HG03139 (cell line): ENCODE results near the gene OBSCN.

Source experiments
- ATAC-seq: cut with Tn5 transposase; IDR thresholded peaks from one replicate; pipeline ENCODE4 v1.9.1; 2021; ENCODE audit not compliant: unreplicated experiment

The OBSCN gene

DNA sequence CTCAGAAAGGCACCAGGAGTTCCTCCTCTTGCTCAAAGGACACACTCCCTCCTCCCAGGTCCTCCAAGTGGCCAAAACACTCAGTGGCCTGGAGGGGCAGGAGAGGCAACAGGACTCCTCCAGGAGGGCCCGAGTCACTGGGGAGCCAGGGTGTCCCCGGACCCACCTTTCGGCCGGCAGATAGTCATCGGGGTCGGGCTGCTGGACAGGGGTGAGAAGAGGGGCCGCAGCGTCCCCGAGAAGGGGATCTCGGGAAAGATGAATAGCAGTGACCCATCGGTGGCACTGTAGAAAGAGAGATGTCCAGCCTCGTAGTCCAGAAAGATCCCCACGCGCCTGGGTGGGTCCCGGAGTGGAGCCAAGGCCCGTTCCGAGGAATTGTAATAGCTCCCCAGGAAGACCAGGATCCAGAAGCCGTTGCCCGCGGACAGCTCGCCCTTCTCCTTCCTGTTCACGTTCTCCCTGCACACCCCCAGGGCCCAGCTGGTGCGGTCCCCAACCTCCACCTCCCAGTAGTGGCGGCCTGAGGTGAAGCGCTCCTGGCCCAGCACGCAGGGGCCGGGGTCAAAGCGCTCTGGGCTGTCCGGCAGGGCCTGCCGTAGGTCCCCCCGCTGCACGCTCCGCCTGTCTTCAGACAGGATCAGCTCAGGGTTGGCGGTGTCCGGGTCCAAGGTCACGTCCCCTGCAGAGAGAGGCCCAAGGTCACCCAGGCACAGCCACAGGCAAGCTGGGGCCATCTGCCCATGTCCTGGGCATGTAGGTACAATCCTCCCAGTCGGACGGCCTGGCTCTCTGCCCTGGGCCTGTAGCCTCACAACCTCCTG lies 186.9 kb downstream of the OBSCN start:
- no peak for ATAC-seq

DNA sequence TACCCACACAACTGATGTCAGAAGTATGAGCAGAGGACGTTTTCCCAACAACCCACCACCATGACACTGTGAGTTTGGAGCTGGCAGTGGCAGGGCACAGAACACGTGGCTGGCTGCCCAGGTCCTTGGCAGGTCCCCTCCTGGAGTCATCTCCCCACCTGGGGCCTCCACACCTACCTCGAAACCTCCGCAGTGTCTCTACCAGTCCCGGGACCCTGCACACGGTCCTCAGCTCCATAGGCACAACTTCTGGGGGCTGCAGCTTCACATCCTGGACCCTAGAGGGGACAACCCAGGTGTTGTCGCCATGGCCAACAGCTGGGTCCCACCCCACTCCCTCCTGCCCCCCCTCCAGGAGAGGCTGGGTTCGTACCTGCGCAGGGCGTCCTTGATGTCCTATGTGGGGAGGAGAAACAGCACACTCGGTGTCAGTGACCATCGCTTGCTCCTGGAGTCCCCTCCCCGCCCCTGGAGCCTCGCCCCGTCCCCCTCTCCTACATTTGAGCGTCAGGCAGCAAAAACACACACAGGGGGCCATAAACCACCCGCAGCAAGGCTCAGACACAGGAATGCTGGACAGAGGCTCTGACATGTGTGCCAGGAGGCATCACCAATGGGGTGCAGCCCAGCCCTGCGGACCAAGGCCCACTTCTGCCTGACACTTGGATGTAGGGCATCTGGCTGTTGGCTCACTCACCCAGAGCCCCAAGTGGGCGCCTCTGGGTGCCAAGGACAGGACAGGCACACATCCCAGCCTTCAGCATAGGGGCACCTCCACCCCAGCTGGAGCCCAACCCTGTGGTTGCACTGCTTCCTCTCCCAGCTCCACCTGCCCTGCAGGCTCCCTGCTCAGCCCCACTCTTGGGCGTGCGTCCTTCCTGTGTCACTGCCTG lies 189.2 kb downstream of the OBSCN start:
- ATAC-seq, result no peak

- ATAC-seq, result no peak
Measured at GRCh38 chr1:228397966-228398365, 190.1 kb downstream of the OBSCN start.

DNA sequence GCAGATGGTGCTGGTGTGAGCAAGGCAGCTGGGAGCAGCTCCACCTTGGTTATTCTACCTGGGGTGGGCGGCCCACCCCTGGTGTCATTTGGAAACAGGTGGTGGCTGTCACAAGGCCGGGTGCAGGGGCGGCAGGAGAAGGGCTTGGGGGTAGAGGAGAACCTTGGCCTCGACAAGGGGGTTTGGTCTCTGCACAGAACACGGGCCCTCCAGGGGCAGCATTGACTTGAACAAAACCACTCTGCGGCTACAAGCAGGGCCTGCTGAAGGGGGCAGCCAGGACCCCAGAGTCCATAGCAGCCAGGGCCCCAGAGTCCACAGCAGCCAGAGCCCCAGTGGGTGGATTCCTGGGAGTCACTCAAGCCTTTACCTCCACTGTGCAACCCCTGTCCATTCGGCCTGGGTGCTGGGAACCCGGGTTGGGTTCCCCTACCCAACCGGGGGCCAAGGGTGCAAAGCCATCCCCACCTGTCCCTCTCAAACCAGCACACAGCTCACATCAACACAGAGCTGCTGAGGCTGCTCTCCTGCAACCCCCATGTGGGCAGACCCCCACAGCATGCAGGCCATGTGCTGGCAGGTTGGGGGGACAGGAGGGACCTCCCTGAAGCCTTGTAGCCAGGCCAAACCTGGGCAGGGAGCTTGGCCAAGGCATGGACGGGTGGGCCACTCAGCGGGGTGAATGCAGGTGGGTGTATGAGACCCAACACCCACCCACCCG lies 191.1 kb downstream of the OBSCN start:
- no peak for ATAC-seq

GRCh38 chr1:228399531-228400236 lies 191.8 kb downstream of the OBSCN start:
- ATAC-seq, result no peak

- no peak for ATAC-seq
Measured at GRCh38 chr1:228400237-228400651, 192.4 kb downstream of the OBSCN start.

DNA sequence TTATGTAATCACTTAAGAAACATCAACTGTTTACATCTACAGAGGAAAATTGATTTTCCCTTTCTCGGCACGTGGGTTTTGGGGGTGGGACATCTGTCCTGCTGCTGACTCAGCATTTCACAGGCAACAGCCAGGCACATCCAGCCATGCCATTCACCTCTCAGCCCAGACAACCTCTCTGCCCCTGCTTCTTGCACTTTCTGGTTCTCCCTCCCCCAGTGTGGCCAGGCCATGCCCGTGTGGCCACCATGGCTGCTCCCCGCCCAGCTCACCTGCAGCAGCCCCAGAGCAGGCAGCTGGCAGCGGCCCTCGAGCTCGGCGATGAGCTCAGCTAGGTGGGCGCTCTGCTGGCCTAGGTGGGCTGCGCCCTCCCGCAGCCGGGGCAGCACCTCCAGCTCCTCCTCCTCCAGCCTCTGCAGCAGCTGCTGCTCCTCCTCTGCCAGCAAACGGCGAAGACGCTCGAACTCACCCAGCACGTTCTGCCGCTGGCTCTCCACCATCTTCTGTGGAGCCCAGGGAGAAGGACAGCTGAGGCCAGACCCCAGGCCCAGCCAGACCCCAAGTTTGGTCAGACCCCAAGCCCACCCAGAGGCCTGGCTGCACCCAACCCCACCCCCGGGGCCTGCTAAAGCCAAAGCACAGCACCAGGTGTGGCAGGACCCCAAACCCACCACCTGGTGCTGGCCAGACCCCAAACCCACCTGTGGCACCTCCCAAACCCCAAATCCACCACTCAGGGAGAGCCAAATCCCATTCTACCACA lies 193.0 kb downstream of the OBSCN start:
- ATAC-seq, result no peak

- no peak for ATAC-seq
Measured at GRCh38 chr1:228401782-228402640, 194.2 kb downstream of the OBSCN start.

- ATAC-seq, result no peak
Measured at GRCh38 chr1:228402641-228403025, 194.8 kb downstream of the OBSCN start.

GRCh38 chr1:228403231-228403631 lies 195.4 kb downstream of the OBSCN start:
- no peak for ATAC-seq

DNA sequence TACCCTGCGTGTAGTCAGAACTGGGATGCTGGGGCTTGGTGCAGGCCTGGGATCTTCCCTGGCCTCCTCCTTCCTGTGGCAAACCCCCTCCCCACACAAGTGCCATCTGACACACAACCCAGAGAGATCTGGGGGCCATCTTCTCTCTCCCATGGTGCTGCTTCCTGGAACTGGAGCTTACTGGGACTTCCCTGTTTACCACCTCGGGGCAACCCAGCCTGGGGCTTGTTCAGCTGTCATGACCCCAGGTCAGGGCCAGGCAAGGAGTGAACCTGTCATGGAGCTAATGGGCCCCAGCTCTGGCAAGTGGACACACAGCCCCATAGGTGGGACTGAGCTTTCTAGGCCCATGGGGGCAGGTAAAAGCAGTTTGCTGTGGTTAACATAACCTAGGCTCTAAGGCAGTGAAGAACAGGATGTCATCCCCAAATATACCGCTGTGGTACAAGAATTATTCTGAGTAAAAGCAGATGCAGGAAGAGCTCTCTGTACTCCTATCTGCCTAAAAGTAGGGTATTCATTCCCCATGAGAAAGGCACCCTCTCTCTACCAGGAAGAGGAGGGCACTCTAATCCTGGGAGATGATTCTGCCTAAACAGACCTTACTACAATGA lies 196.4 kb downstream of the OBSCN start:
- ATAC-seq, result no peak

DNA sequence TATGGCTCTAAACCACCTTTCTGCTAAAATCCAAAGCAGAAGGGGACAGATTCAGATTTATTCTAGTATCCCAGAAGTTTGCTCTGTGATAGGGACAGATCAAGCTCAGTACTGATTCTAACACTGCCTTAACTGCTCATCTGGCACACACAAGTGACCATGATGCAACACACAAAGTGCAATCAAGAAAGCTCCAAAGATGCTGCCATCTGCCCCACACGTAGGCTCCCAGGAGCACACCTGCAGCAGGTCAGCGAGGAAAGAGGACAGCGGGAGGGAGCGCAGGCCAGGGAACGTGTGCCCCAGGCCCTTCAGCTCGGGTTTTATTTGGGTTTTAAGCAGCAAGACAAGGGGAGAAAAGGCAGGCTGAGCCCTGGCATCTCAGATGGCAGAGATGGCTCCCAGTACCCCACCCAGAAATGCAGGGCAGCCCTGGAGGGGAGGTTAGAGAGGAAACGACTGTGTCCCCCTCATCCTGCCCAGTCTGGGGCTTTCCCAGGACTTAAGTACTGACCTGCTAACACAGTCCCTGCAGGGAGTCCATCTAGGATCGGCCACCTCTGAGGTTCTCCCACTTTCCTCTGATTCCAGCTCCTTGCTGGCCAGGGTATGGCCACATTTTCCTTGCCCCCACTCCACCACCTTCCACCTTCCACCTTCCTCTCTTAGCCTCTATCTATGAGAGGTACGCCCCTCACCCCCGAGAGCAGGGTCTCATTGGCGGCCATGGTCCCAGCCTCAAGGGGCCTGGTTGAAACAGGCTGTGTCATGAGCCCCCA lies 197.5 kb downstream of the OBSCN start:
- no peak for ATAC-seq

DNA sequence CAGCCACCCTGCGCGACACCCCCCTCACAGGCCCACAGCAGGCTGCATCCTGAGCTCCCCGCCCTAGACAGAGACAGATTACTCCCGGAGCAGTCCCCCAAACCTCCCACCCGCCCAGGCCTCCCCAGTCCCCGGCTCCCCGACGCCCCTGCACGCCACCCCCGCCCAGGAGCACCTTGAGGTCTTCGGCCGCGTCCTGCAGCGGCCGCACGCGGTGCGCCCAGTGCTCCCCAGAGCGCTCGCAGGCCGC lies 198.1 kb downstream of the OBSCN start:
- ATAC-seq, result peak; percentile 20

GRCh38 chr1:228407106-228408040 lies 199.5 kb downstream of the OBSCN start:
- no peak for ATAC-seq

- no peak for ATAC-seq
Measured at GRCh38 chr1:228408041-228408868, 200.4 kb downstream of the OBSCN start.
